GM12873 (cell line): Measurements from ENCODE around the gene TMEM41A.

Experiments used
- TF ChIP-seq, protein P1 (sequence below): IDR thresholded peaks from 2 replicates; pipeline ENCODE4 v1.5.1; 2012; ENCODE audit warnings: low read depth, mild to moderate bottlenecking, moderate library complexity, low read length, control low read depth; ENCODE audit not compliant: insufficient read depth; ENCODE audit errors: missing control alignments

TMEM41A gene

DNA sequence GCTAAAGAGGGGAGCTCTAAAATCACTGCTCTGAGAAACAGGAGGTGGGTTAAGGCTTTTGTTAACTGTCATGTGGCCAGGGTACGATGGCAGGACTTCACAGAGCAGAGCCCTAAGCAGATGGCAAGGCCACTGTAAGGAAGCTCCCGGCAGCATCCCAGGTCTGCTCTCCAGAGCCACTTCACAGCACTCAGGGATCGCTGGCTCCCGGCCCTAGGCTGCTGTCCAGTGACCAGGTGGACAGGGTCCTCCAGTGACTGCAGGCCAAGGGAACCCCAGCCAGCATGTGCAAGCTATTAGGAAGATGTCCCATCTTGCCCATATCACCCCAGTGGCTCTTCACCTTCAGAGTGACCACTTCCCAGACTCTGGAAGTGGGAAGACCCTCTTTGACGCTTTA is 10.4 kb downstream of the TMEM41A start:
- TF ChIP-seq, protein P1, sequence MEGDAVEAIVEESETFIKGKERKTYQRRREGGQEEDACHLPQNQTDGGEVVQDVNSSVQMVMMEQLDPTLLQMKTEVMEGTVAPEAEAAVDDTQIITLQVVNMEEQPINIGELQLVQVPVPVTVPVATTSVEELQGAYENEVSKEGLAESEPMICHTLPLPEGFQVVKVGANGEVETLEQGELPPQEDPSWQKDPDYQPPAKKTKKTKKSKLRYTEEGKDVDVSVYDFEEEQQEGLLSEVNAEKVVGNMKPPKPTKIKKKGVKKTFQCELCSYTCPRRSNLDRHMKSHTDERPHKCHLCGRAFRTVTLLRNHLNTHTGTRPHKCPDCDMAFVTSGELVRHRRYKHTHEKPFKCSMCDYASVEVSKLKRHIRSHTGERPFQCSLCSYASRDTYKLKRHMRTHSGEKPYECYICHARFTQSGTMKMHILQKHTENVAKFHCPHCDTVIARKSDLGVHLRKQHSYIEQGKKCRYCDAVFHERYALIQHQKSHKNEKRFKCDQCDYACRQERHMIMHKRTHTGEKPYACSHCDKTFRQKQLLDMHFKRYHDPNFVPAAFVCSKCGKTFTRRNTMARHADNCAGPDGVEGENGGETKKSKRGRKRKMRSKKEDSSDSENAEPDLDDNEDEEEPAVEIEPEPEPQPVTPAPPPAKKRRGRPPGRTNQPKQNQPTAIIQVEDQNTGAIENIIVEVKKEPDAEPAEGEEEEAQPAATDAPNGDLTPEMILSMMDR = no peak

DNA sequence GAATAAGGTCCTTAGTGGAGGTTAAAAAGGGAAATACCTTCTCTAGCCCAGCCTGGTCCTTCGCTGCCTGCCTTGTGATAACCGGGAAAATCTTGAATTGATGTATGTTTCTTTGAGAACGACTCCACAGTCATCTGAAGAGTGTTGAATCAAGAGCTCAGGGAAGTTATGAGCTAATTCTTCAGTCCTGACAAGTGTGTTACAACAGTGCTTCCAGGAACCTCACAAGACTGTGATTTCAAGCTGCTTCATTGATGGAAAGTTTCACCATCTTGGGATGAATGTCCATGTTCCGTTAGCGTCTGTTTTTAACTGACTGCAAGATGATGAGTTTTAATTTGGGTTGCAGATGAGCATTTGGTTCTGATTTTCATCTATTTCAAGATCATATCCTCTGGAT is 12.4 kb downstream of the TMEM41A start:
- TF ChIP-seq, protein P1 = no peak

DNA sequence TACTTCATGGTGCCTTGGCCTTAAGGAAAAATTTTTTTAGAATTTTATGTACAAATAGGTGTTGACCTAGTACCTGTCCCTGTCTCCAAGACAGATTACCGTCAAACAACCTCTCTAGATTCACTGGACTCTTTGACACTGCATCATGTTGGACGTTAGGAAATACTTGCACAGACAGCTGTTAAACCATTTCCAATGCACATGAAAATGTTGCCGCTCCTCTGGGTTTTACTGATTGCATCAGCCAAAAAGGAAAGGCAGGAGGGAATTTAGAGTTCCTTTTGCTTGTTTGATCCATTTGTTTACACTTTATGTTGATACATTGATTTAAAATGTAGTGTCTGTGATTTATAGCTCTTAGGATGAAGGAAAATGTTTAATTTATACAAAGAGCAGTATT is 14.5 kb downstream of the TMEM41A start:
- TF ChIP-seq, protein P1 = no peak

DNA sequence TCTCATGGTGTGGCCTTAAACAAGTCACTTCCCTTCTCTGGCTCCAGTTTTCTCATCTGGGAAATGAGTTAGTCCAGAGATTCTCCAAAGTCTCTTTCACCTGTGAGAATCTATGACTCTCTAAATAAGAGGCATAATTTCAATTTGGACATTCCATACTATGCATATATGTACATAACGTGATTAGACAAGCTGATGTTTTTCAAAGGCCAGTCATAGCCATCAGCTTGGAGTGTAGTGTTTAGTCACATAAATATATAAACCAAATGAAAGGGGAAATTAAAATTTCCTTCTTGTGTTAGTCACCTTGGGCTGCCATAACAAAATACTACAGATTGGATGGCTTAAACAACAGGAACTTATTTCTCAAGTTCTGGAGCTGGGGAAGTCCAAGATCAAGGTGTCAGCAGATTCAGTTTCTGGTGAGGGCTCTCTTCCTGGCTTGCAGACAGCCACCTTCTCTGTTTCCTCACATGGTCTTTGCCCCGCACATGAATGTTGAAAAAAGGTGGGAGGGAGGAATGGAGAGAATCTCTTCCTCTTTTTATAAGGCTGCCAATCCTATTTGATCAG is 19.4 kb downstream of the TMEM41A start:
- TF ChIP-seq, protein P1 = no peak

DNA sequence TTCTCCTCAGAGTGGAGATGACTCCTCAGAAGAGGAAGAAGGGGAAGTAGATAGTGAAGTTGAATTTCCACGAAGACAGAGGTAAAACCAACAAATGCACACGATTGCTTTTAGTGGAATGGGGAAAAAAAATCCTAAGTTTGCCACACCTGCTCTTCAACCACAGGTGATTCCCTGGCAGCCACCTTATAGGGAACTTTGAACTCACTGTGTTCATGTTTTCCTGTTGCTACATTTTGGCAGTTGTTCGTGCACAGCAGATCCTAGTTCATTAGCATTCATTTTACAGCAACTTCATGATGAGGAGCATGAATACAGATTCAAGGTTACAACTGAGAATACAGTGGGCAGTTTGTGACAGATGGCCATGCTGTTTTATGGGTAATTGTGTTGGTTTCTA is 21.5 kb downstream of the TMEM41A start:
- TF ChIP-seq, protein P1 = no peak

DNA sequence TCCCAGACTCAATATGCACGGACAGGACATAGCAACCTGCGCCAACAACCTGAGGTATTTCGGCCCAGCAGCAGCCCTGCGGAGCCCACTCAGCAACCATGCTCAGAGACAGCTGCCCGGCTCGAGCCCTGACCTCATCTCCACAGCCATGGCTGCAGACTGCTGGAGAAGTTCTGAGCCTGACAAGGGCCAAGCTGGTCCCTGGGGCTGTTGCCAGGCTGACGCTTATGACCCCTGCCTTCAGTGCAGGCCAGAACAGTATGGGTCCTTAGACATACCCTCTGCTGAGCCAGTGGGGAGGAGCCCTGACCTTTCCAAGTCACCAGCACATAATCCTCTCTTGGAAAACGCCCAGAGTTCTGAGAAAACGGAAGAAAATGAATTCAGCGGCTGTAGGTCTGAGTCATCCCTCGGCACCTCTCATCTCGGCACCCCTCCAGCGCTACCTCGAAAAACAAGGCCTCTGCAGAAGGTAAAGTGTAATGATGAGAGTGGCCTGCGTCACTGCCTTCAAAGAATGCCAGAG is 25.5 kb downstream of the TMEM41A start:
- TF ChIP-seq, protein P1 = no peak

DNA sequence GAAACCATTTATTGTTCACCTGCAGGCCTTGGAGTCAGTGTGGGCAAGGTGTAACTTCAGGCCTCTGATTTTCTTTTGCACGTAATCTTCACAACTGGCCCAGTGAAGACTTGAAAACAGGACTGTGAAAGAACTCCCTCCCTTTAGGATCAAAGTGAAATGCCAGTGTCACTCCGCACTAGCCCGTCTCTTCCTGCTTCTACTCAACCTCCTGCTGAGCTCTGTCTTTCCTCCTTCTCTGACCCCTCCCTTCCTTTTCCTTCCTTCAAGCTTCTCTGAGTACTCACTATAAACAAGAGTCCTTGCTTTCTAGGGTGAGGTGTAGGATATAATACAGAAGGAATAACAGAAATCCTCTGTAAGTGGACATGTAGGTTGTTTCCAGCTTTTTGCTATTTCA is 28.5 kb downstream of the TMEM41A start:
- TF ChIP-seq, protein P1 = no peak
